Activated effector memory CD4-positive, alpha-beta T cell treated with Interleukin-2 at 50 U/mL for 16 hours (primary cell): Measurements from ENCODE around the gene CDC14B.

Experiments used
- DNase-seq: peaks from one replicate; pipeline ENCODE4 v3.0.0-alpha.2; 2020

CDC14B gene

DNA sequence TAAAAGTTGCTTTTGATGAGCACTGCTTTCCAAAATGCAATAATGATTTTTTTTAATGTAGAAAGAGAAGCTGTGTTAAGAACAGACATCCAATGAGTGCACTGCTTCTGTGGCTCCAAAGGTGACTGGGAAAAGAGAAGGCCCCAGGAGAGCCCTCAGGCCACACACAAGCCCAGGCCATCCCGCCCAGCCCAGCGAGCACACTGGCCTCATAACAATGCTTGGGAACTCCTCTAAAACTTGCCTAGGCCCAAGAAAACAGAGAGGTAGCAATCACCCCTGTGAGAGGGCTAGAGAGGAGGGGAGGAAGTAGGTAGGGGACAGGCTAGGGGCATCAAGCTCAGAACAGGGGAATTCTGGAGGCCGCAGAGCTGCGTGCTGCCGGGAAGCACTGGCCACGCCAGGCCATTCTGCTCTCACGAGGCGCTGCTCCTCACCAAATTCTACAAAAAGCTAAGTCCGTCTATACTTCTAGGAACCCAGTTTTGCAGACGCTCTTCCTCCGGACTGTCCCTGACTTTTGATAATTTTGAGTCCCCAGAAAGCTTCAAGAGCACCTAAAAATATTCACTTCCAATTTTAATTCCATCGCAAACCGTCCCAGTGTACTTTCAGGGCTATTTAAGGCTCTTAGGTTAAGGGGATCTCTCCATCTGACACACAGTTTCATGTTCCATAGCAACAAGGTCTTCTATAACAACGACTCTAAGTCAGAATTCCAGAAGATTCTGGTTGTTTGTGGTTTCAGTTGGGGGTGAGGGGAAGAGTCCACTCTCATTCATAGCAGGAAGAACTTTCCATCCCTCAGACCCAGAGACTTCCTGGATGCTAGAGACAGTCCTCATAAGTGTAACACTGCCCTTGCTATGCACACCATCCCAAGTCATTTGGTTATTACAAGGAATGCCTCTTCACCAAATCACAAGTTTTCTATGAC is 118.7 kb downstream of the CDC14B start:
- DNase-seq = no peak

DNA sequence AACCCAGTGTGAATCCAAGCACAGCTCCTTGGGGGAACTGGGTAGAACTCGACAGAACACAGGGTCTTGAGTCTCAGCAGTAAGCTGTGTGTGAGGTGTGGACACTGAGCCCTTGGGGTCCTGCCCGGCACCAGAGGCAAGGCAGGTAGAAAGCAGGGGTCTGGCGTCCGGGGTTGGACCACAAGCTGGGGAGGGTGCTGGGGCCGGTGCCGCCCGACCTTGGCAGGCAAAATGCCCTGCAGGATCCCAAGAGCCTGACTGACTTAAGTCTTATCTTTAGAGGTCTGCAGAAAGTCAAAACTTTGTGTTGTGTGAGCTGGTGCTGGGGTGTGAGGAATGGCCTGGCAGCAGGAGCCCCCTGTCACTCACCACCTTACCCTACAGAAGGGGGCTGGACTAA is 120.4 kb downstream of the CDC14B start:
- DNase-seq = no peak

DNA sequence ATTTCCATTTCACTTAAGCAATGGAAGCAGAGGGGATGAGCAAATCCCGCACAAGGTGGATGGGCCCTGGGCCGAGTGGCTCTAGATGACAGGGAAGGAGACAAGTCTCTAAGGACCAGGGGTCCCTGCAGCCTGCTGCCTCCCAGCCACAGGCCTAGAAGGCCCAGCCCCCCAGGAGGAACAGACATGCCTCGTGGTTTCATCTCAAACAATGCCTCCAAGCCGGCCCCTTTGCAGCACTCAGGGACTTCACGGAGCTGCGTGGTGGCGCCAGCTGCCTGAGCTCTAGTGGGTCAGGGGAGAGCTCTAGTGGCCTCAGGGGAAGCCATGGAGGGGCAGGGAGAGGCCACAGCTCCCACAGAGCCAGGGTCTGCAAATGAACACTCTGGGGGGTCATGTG is 120.8 kb downstream of the CDC14B start:
- DNase-seq = no peak

GRCh38 chr9:96497117-96497399 is 122.6 kb downstream of the CDC14B start:
- no peak for DNase-seq

- no peak for DNase-seq
These were observed 123.1 kb downstream of the CDC14B start for GRCh38 chr9:96496368-96497116.

DNA sequence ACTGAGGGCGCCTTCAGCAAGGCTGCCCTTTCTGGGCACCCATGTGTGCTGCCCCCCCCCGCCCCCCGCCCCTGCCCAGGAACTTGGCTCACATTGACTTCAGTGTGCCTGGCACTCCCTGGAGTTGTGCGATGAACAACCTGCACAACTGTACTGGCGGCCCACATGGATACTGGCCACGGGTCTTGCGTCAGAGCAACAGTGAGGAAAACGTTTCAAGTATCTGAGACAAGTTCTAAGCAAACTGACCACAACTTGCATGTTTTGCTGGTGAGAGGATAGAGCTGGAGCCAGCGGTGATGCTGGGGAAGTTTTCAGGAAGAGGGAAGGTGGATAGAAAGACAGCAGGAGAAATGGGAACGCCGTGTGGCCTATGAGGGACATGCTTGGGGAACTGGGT is 124.3 kb downstream of the CDC14B start:
- DNase-seq = no peak

GRCh38 chr9:96494215-96494800 is 125.3 kb downstream of the CDC14B start:
- DNase-seq = no peak

- DNase-seq = no peak
These were observed 125.9 kb downstream of the CDC14B start for GRCh38 chr9:96493757-96494156.

DNA sequence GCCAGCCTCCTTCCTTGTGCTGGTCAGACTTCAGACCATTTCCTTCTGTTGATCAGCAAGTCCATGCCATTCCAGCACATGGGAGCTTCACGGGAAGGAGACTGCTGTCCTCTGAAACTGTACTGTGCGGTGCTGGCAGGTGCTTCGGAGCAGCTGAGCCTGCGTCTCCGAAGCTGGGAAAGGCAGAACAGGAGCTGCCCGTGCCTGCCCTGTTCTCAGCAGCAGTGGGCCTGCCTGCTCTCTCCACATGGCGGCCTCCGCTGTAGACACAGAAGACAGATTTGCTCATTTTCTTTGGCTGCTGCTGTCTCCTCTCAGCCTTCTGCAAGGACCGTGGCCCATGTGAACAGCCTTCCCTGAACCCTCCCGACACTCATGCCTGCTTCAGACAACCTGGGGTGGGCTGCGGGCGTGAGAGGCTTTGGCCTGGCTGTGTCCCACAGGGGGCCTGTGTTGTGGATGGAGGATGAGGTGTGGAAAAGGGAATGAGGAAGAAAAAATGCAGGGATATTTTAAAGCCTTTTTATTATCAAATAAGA is 126.6 kb downstream of the CDC14B start:
- no peak for DNase-seq

DNA sequence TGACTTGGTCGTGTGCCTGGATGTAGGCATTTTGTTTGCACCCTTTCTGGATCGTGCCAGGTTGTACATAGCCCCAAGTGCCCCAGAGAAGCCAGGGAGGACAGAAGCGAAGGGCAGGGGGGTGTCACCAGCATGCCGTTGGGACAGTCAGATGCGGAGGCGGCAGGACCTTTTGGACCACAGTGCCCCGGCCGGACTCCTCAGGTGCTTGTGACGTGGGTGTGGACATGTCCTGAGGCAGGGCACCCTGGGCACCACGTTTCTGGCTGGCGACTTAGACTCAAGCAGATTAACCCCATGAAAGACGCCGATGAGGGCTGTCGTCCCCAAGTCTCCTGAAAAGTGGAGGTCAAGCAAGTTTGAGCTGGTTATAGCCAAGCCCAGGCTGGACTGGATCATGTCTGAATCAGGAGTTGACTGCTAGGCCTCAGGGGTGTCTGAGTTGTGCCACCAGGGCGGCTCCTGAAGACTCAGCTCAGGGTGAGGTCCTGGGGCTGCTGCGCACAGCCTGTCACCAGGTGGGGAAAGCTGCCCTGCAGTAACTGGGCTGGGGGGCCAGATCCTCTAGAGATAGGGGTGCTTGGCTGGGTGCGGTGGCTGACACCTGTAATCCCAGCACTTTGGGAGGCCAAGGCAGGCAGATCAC is 127.6 kb downstream of the CDC14B start:
- DNase-seq = no peak

- no peak for DNase-seq
These were observed 128.4 kb downstream of the CDC14B start for GRCh38 chr9:96491079-96491879.

- DNase-seq = no peak
These were observed 129.0 kb downstream of the CDC14B start for GRCh38 chr9:96490534-96491078.

DNA sequence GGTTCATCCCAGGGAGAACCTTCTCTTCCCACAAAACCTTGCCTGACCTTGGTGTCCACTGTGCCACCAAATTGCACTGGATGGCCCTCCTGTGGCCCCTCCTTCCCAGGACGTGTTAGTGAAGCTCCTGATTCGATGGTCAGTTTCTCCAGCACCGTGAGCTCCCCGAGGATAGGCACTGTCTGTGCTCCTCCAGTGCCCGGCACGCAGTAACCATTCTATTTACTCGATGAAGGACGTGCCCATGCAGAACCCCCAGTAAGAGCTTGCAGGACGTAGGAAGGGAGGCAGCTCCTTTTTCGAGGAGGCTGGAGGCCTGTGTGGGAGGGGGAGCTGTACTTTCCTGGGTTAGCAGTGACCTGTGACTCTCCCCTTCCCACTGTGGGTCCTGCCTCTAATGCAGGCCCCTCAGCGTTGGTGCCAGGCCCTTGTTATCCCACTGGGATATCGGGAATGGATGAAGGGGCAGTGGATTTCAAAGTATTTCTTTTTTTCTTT is 130.1 kb downstream of the CDC14B start:
- no peak for DNase-seq

DNA sequence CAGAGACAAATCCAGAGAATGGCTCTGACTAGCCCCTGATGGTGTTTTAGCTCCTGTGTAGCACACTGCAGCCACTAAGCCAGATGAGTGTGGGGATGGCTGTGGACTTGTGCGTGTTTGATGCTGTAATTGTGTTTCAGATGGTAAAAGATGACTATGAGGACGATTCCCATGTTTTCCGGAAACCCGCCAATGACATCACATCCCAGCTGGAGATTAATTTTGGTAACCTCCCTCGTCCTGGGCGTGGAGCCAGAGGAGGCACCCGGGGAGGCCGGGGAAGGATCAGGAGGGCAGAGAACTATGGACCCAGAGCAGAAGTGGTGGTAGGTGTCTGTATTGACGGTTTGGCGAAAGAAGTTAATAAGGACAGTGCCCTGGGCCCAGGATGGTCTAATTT is 131.7 kb downstream of the CDC14B start:
- no peak for DNase-seq

GRCh38 chr9:96487029-96487396 is 132.6 kb downstream of the CDC14B start:
- DNase-seq = no peak

DNA sequence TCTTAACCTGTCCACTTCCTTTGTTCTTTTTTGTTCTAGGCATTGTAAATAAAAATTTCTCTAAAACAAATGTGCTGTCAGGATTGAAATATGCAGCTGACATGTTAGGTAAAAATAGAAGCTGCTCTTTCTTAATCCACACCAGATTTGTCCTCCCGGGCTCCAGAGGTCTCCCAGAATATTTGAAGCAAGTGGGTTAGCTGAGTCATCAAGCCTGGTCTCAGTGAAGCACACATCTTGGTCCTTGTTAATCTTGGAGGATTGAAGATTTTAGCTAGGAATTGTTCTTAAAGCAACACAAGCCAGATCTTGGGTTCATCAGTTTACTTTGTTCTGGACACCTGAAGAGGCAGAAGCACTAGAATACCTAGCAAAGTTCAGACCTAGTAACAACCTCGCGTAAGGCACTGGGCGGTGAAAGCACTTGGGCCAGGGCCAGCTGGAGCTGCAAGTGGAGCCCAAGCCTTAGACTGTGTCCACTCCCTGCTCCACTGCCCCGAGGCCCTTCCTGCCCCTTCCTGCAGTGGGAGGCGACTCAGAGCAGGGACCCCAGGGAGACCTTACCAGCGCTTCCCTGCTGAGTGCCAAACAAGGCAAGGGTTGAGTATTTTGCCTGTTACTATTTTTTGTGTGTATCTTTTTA is 133.1 kb downstream of the CDC14B start:
- DNase-seq = no peak

GRCh38 chr9:96485280-96485679 is 134.4 kb downstream of the CDC14B start:
- DNase-seq = no peak

- no peak for DNase-seq
These were observed 135.1 kb downstream of the CDC14B start for GRCh38 chr9:96484521-96484931.

DNA sequence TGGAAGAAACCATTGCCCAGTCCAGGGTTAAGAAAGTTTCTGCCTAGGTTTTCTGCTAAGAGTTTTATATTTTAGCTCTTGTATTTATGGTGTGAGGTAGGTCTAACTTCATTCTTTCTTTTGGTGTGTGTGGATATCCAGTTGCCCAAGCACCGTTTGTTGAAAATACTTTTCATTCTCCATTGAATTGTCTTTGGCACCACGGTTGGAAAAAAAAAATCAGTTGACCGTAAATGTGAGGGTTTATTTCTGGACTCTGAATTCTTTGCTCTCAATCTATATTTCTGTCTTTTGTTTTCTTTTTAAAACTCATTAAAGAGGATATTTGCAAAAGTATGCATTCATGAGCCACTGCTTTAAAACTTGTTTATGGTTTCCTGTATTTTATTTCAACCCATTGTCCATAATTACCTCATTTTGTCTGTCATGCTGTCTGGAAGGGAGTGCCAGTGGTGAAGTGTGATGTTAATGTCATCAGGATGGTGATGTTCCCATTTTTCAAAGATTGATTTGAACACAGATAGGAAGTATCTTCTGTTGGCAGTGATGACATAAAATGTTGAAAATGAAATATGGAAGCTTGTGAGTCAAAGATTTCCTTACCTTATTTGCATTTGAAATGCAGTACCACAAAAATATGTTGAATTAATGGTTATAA is 135.8 kb downstream of the CDC14B start:
- no peak for DNase-seq

DNA sequence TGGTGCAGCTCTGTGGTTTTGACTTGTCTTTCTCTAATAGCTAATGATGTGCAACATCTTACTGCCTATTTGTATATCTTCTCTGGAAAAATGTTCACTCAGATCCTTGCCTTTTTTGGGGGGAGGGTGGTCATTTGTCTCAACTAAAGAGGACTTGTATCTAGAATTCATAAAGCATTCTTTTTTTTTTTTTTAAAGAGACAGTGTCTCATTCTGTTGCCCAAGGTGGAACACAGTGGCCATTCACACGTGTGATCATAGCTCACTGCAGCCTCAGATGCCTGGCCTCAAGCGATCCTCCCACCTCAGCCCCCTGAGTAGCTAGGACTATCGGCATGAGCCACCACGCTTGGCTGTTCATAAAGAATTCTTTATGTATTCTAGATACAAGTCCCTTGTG is 136.4 kb downstream of the CDC14B start:
- no peak for DNase-seq

- DNase-seq = no peak
These were observed 137.2 kb downstream of the CDC14B start for GRCh38 chr9:96482476-96482875.
